HCEC 1CT (cell line): ENCODE measurements around the gene PCED1B.

Experiments used
- DNase-seq: peaks from one replicate; pipeline ENCODE4 v3.0.0-alpha.2; 2017

Gene PCED1B

DNA sequence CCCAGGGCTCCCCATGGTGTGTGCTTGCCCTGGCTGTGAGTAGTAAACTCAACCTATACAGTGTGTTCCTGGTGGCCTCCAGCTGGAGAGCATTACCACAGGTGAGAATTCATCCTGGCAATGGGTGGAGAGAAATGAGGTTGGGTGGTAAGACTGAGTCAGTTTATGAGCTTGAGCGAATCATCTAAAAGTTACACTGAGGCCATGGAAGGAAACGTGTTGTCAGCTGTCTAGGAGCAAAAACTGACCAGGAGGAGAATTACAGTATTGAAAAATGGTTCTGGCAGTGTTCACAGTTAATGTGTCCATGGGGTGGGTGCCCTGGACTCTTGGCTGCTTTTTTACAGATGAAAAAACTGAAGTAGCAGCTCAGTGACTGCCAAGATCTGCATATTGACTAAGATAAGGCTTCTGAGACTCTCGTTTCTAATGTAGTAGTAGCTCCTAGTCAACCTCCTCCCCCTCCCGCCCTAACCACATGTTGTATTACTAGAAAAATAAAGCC is 202.3 kb downstream of the PCED1B start:
- DNase-seq: no peak

DNA sequence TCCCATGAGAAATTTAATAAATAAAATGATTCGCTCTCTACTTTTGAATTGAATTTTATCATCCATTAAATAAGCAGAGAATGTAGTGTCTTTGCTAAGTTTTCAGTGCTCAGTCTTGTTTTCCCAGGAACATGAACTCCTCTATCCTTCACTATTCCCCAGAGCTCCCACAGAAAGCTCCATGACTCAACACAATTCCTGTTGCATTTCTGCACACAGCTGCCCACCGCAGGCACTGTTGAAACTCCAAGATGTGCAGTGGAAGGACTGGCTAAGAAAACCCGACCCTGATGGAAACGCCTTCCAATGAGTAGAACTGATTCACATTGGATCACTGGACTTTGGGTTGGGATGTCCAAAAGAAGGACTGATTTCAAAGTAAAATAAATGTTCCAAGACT is 202.8 kb downstream of the PCED1B start:
- no peak for DNase-seq
